ENCODE data around the gene OR5AP2. TPM values are rescaled to one million over a fixed set of nuclear protein-coding genes. Genes with fewer than 3 reads are reported as not detected.

The OR5AP2 gene
- total RNA-seq, 1 experiment from 2014 or later: not detected

- H2BK120ac ChIP-seq (ENCODE audit: low read depth, low read length, poor library complexity, severe bottlenecking): no peak overlapping the region
- WGBS (ENCODE audit: extremely low coverage, insufficient read length, low lambda C conversion rate): no CpG with 5 or more reads among the region's 3 CpGs
- H3K27ac ChIP-seq (ENCODE audit: insufficient read length, low read depth, low read length): no peak overlapping the region
- H4K91ac ChIP-seq (ENCODE audit: insufficient read length, low read depth, low read length): no peak overlapping the region
- no peak overlapping the region for H2BK5ac ChIP-seq (ENCODE audit: insufficient read length, low read length)
- H2AK5ac ChIP-seq (ENCODE audit: insufficient read length, low read length): no peak overlapping the region
- H4K20me1 ChIP-seq (ENCODE audit: control insufficient read depth, insufficient read depth, insufficient read length): no peaks in the 10 kb centered on the region
- no peaks in the 10 kb centered on the region for H3K27me3 ChIP-seq (ENCODE audit: insufficient read depth, low read length)
- H3K4ac ChIP-seq (ENCODE audit: low read depth, low read length): no peak overlapping the region
- H3K4me1 ChIP-seq (ENCODE audit: insufficient read depth, low read length): no peaks in the 10 kb centered on the region
- Mint-ChIP-seq H3K9me3 (peaks cover 3 to 4% of the 10 kb centered on the region in 2 experiments; a peak in 3 of 5 replicates), H3K36me3 (ENCODE audit: insufficient read depth in 1 of 3, low read depth in 3 of 3) (peaks cover 0 to 4% (median 2%) of the 10 kb centered on the region in 3 experiments; a peak in 2 of 7 replicates), H3K27me3 (ENCODE audit: low read depth) (no peaks in the 10 kb centered on the region; the same call in 1 of the 2 replicates), H3K27ac (no peak overlapping the region), H3K4me1 (no peaks in the 10 kb centered on the region), H3K4me3 (no peak overlapping the region)
- H4K5ac ChIP-seq (ENCODE audit: insufficient read length, low read depth, low read length): no peak overlapping the region
- no peak overlapping the region for H3K23ac ChIP-seq (ENCODE audit: insufficient read length, low read depth, low read length)
- H3K79me1 ChIP-seq (ENCODE audit: insufficient read depth, low read depth, low read length, poor library complexity, severe bottlenecking): no peaks in the 10 kb centered on the region
- no peak overlapping the region for H3K9ac ChIP-seq (ENCODE audit: extremely low read depth, insufficient read length, low read length)
- no peak overlapping the region for H3K56ac ChIP-seq (ENCODE audit: insufficient read length, low read depth, low read length)
- H3K23me2 ChIP-seq (ENCODE audit: insufficient read length, low read depth, low read length, poor library complexity, severe bottlenecking): no peaks in the 10 kb centered on the region
- H3T11ph ChIP-seq (ENCODE audit: low read length): no peak overlapping the region
- no peak overlapping the region for H4K8ac ChIP-seq (replicated peaks; ENCODE audit: insufficient read length, low read depth, low read length)
- H2BK15ac ChIP-seq (ENCODE audit: low read depth, low read length): no peak overlapping the region
- no peaks in the 10 kb centered on the region for H3K79me2 ChIP-seq (ENCODE audit: insufficient read depth, low read length)
- no peak overlapping the region for H2BK20ac ChIP-seq (ENCODE audit: low read depth, low read length, poor library complexity, severe bottlenecking)
- TF ChIP-seq, protein P1, sequence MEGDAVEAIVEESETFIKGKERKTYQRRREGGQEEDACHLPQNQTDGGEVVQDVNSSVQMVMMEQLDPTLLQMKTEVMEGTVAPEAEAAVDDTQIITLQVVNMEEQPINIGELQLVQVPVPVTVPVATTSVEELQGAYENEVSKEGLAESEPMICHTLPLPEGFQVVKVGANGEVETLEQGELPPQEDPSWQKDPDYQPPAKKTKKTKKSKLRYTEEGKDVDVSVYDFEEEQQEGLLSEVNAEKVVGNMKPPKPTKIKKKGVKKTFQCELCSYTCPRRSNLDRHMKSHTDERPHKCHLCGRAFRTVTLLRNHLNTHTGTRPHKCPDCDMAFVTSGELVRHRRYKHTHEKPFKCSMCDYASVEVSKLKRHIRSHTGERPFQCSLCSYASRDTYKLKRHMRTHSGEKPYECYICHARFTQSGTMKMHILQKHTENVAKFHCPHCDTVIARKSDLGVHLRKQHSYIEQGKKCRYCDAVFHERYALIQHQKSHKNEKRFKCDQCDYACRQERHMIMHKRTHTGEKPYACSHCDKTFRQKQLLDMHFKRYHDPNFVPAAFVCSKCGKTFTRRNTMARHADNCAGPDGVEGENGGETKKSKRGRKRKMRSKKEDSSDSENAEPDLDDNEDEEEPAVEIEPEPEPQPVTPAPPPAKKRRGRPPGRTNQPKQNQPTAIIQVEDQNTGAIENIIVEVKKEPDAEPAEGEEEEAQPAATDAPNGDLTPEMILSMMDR (conservative IDR thresholded peaks at IDR 0.05): no peak
- no peak overlapping the region for H3K4me2 ChIP-seq (ENCODE audit: insufficient read depth, insufficient read length, low read length)
- H2AFZ ChIP-seq (ENCODE audit: low read length): no peak overlapping the region
- H3K9me3 ChIP-seq (ENCODE audit: control insufficient read depth, low read depth, low read length): no peaks in the 10 kb centered on the region
- no peak overlapping the region for H3K14ac ChIP-seq (ENCODE audit: insufficient read depth, low read length)
- DNase-seq: no peak
- no peak overlapping the region for H2BK12ac ChIP-seq (ENCODE audit: insufficient read length, low read depth, low read length)
- H3K18ac ChIP-seq (ENCODE audit: insufficient read length, low read depth, low read length): no peak overlapping the region
Measured at GRCh38 chr11:56637500-56637899, 4.7 kb downstream of the OR5AP2 start.
